GM12873 (cell line): ENCODE measurements around the gene FGD3.

Source experiments
- CTCF ChIP-seq: IDR thresholded peaks from 2 replicates; pipeline ENCODE4 v1.5.1; 2012; ENCODE audit warnings: low read depth, mild to moderate bottlenecking, moderate library complexity, low read length, control low read depth; ENCODE audit not compliant: insufficient read depth; ENCODE audit errors: missing control alignments

Gene FGD3

GRCh38 chr9:92949266-92949982 lies 2.1 kb downstream of the FGD3 start:
- TF ChIP-seq CTCF = no peak

- no peak for TF ChIP-seq CTCF
Observed at GRCh38 chr9:92950359-92950955, 3.1 kb downstream of the FGD3 start.

- TF ChIP-seq CTCF = no peak
Observed at GRCh38 chr9:92952906-92953610, 5.7 kb downstream of the FGD3 start.

- TF ChIP-seq CTCF = no peak
Observed at GRCh38 chr9:92954049-92954861, 6.9 kb downstream of the FGD3 start.

GRCh38 chr9:92954886-92955285 lies 7.6 kb downstream of the FGD3 start:
- no peak for TF ChIP-seq CTCF

GRCh38 chr9:92960561-92961290 lies 13.4 kb downstream of the FGD3 start:
- no peak for TF ChIP-seq CTCF
